Loucy (cell line): ENCODE data around the gene CLDN34.

Experiments used
- H2AFZ ChIP-seq: fragments of 200-600 bp; sonication (generic); 2 replicates; pipeline ENCODE4 v1.6.0; 2016; ENCODE audit warnings: antibody characterized with exemption, mild to moderate bottlenecking, low read length, moderate library complexity
- H3F3A ChIP-seq: fragments of 200-600 bp; 2 replicates; pipeline ENCODE4 v1.6.0; 2016; ENCODE audit warnings: antibody characterized with exemption, low read depth, mild to moderate bottlenecking
- H3K27me3 ChIP-seq: fragments of 200-600 bp; sonication (generic); 2 replicates; pipeline ENCODE4 v1.6.1; 2014; ENCODE audit warnings: low read length, mild to moderate bottlenecking; ENCODE audit not compliant: insufficient read depth, poor library complexity, severe bottlenecking
- H3K36me3 ChIP-seq: fragments of 200-600 bp; sonication (generic); 2 replicates; pipeline ENCODE4 v1.6.1; 2016; ENCODE audit warnings: low read length; ENCODE audit not compliant: insufficient read depth
- H3K4me1 ChIP-seq: fragments of 200-600 bp; sonication (generic); 2 replicates; pipeline ENCODE4 v1.5.1; 2014; ENCODE audit warnings: low read length, mild to moderate bottlenecking; ENCODE audit not compliant: insufficient read depth, poor library complexity, severe bottlenecking
- H3K4me2 ChIP-seq: fragments of 200-600 bp; sonication (generic); 2 replicates; pipeline ENCODE4 v1.6.0; 2014; ENCODE audit warnings: antibody characterized with exemption, low read length, low read depth, mild to moderate bottlenecking; ENCODE audit not compliant: poor library complexity, severe bottlenecking
- H3K4me3 ChIP-seq: fragments of 200-600 bp; sonication (generic); 2 replicates; pipeline ENCODE4 v1.5.1; 2014; ENCODE audit warnings: low read length, mild to moderate bottlenecking, mixed read lengths; ENCODE audit not compliant: poor library complexity, severe bottlenecking
- H3K79me2 ChIP-seq: fragments of 200-600 bp; sonication (generic); 2 replicates; pipeline ENCODE4 v1.6.1; 2014; ENCODE audit warnings: low read length; ENCODE audit not compliant: insufficient read depth
- H3K9ac ChIP-seq: fragments of 200-600 bp; sonication (generic); 2 replicates; pipeline ENCODE4 v1.6.0; 2014; ENCODE audit warnings: mild to moderate bottlenecking, low read depth, low read length, moderate library complexity; ENCODE audit not compliant: poor library complexity, severe bottlenecking
- H3K9me2 ChIP-seq: fragments of 200-600 bp; sonication (generic); replicated peaks from 2 replicates; pipeline ENCODE4 v1.6.1; 2016; ENCODE audit warnings: low read depth, low read length, mixed read lengths
- H3K9me3 ChIP-seq: fragments of 200-600 bp; sonication (generic); 2 replicates; pipeline ENCODE4 v1.6.1; 2014; ENCODE audit warnings: mild to moderate bottlenecking, antibody characterized with exemption, low read length, low read depth; ENCODE audit not compliant: insufficient read depth
- H4K20me1 ChIP-seq: fragments of 200-600 bp; sonication (generic); 2 replicates; pipeline ENCODE4 v1.6.0; 2014; ENCODE audit warnings: antibody characterized with exemption, low read length, mild to moderate bottlenecking; ENCODE audit not compliant: insufficient read depth, poor library complexity, severe bottlenecking
- CTCF ChIP-seq: fragments of 200-600 bp; sonication (generic); conservative IDR thresholded peaks from 2 replicates; pipeline ENCODE4 v1.5.1; 2014; ENCODE audit warnings: mild to moderate bottlenecking, antibody characterized with exemption, low read length
- EZH2phosphoT487 ChIP-seq: fragments of 200-600 bp; IDR thresholded peaks from 2 replicates; pipeline ENCODE4 v1.6.1; 2018; ENCODE audit warnings: antibody characterized with exemption, mild to moderate bottlenecking, moderate library complexity, borderline replicate concordance

CLDN34 gene

DNA sequence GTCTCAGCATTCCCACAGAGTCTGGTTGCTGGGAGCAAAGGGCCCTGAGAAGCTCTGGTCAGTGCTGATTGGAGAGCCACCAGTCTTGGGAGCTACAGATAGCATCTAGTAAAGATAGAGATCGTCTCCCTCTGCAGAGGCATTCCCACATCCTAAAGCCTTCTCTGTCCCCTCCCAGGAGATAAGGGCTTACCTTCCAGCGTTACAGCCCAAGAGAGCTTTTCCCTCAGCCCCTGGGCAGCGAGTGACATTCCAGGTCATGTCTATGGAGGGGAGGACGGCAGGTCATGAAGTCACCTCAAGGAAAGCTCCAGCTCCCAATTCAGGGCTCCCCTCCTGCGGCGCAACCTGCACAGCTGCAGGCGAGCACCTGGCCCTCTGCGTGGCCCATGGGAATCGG, 29.9 kb downstream of the CLDN34 start:
- Histone ChIP-seq H3K9me2 (no peaks in the 10 kb centered on the region), H3K27me3 (no peaks in the 10 kb centered on the region), H3K4me3 (no peak overlapping the region), H3K4me2 (no peak overlapping the region), H2AFZ (no peak overlapping the region), H3K79me2 (no peaks in the 10 kb centered on the region), H3F3A (no peaks in the 10 kb centered on the region), H3K9me3 (no peaks in the 10 kb centered on the region), H3K4me1 (no peaks in the 10 kb centered on the region), H3K9ac (no peak overlapping the region), H3K36me3 (no peaks in the 10 kb centered on the region), H4K20me1 (no peaks in the 10 kb centered on the region)
- TF ChIP-seq EZH2phosphoT487 (no peak), CTCF (no peak)

GRCh38 chrX:9997524-9997923, 30.4 kb downstream of the CLDN34 start:
- Histone ChIP-seq H3K4me3 (no peak overlapping the region), H3F3A (no peaks in the 10 kb centered on the region), H3K36me3 (no peaks in the 10 kb centered on the region), H2AFZ (no peak overlapping the region), H3K4me2 (no peak overlapping the region), H4K20me1 (no peaks in the 10 kb centered on the region), H3K79me2 (no peaks in the 10 kb centered on the region), H3K9me2 (no peaks in the 10 kb centered on the region), H3K9ac (no peak overlapping the region), H3K27me3 (no peaks in the 10 kb centered on the region), H3K9me3 (no peaks in the 10 kb centered on the region), H3K4me1 (no peaks in the 10 kb centered on the region)
- TF ChIP-seq EZH2phosphoT487, result no peak
- no peak for TF ChIP-seq CTCF

DNA sequence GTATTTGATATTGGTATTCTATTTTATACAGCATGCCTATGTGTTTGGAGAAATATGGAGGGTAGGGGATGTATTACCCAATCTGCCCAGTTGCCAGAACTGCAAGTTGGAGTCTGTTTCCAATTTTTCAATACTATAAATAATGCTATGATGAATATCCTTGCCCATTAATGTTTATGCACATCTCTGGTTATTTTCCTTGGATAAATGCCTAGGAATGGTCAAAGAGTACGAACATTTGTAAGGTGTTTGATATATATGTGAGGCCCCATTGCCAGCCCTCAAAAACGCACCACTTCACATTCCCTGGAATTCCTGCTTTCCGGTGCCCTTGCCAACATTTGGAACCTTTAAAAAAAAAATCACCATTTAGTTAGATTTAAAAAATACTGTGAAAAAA, 34.3 kb downstream of the CLDN34 start:
- no peaks in the 10 kb centered on the region for H3F3A ChIP-seq
- no peaks in the 10 kb centered on the region for H3K36me3 ChIP-seq
- H3K79me2 ChIP-seq, result no peaks in the 10 kb centered on the region
- no peak overlapping the region for H3K9ac ChIP-seq
- H3K27me3 ChIP-seq, result no peaks in the 10 kb centered on the region
- no peak overlapping the region for H2AFZ ChIP-seq
- H3K9me3 ChIP-seq, result no peaks in the 10 kb centered on the region
- no peak overlapping the region for H3K4me2 ChIP-seq
- H4K20me1 ChIP-seq, result no peaks in the 10 kb centered on the region
- H3K4me3 ChIP-seq, result no peak overlapping the region
- H3K9me2 ChIP-seq, result no peaks in the 10 kb centered on the region
- TF ChIP-seq EZH2phosphoT487, result no peak
- TF ChIP-seq CTCF, result no peak
- peaks cover 10% of the 10 kb centered on the region for H3K4me1 ChIP-seq
